Loucy (cell line): ENCODE measurements around the gene P2RX3.

ENCODE experiments used
- EZH2phosphoT487 ChIP-seq: fragments of 200-600 bp; IDR thresholded peaks from 2 replicates; pipeline ENCODE4 v1.6.1; 2018; ENCODE audit warnings: antibody characterized with exemption, mild to moderate bottlenecking, moderate library complexity, borderline replicate concordance
- TF ChIP-seq, protein P1 (sequence below): fragments of 200-600 bp; sonication (generic); conservative IDR thresholded peaks from 2 replicates; pipeline ENCODE4 v1.5.1; 2014; ENCODE audit warnings: mild to moderate bottlenecking, antibody characterized with exemption, low read length

DNA sequence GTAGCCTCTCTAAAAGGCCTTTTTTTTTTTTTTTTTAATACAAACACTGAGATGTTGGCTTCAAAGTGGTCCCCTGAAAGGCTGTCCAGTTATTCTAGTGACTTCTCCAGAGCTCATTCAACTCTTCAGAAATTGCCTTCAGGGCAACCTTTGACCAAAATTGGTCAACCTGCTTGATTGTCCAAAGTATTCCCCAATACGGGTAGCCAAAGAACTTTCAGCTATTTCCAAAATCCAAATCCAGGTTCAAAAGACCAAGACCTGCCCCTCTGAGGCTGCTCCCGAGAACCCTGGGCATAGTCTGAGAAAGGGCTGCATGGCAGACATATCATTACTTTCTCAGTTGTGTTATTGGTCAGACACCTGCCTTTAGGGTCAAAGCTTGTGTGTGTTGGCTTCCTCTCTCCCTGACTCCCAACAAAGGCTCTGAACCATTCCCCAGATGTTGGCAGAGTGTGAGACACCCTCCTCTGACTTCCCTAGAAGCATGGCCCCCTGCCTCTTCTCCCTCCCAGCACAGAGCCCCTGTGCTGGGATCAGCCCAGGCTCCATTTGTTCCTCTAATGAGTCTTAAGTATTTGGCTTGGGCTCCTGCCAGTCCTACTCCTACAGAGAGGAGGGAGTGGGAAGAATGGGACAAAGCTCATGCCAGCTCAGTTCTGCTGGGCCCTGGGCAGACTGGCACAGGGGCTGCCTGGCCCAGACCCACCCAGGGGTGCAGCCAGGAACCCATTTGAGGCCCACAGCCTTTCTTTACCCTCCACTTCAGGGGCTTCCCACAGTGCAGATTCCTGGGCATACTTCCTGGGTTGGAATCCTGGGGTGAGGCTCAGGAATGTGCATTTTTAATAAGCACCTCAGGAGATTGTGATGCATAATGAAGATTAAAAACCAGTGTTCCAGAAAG lies 43.7 kb upstream of the P2RX3 start:
- TF ChIP-seq, protein P1, sequence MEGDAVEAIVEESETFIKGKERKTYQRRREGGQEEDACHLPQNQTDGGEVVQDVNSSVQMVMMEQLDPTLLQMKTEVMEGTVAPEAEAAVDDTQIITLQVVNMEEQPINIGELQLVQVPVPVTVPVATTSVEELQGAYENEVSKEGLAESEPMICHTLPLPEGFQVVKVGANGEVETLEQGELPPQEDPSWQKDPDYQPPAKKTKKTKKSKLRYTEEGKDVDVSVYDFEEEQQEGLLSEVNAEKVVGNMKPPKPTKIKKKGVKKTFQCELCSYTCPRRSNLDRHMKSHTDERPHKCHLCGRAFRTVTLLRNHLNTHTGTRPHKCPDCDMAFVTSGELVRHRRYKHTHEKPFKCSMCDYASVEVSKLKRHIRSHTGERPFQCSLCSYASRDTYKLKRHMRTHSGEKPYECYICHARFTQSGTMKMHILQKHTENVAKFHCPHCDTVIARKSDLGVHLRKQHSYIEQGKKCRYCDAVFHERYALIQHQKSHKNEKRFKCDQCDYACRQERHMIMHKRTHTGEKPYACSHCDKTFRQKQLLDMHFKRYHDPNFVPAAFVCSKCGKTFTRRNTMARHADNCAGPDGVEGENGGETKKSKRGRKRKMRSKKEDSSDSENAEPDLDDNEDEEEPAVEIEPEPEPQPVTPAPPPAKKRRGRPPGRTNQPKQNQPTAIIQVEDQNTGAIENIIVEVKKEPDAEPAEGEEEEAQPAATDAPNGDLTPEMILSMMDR, result no peak
- no peak for TF ChIP-seq EZH2phosphoT487
